Activated CD8-positive, alpha-beta memory T cell treated with anti-CD3 and anti-CD28 coated beads for 48 hours (primary cell): Measurements from ENCODE around the gene LYPLAL1.
"Not testable (repeated sequence)": the region's sequence is repeated elsewhere in the genome, so short reads cannot be mapped to it uniquely, and the experiment has no call there.

Experiments
- DNase-seq, 3 experiments: peaks; one replicate each; pipeline ENCODE4 v3.0.0-alpha.2; 2020; ENCODE audit warnings: low read depth in 2 of 3, low spot score in 2 of 3

The LYPLAL1 gene

GRCh38 chr1:219161371-219161770 is 12.3 kb upstream of the LYPLAL1 start:
- DNase-seq: no peak

GRCh38 chr1:219163401-219163954 is 10.2 kb upstream of the LYPLAL1 start:
- DNase-seq: no peak

- no peak for DNase-seq
Measured at GRCh38 chr1:219171192-219171935, 2.3 kb upstream of the LYPLAL1 start.

- no peak for DNase-seq
Measured at GRCh38 chr1:219172821-219173220, 857 bp upstream of the LYPLAL1 start.

- DNase-seq: no peak
Measured at GRCh38 chr1:219173434-219173757, 282 bp upstream of the LYPLAL1 start.

- no peak for DNase-seq
Measured at GRCh38 chr1:219174460-219175211, 958 bp downstream of the LYPLAL1 start.

- DNase-seq: no peak
Measured at GRCh38 chr1:219175212-219175564, 1.5 kb downstream of the LYPLAL1 start.

- DNase-seq: no peak
Measured at GRCh38 chr1:219176168-219176567, 2.5 kb downstream of the LYPLAL1 start.

GRCh38 chr1:219177363-219177762 is 3.7 kb downstream of the LYPLAL1 start:
- DNase-seq: no peak

- DNase-seq: no peak
Measured at GRCh38 chr1:219177940-219178339, 4.3 kb downstream of the LYPLAL1 start.

- DNase-seq: no peak
Measured at GRCh38 chr1:219179293-219179692, 5.6 kb downstream of the LYPLAL1 start.

GRCh38 chr1:219184337-219184736 is 10.7 kb downstream of the LYPLAL1 start:
- no peak for DNase-seq

GRCh38 chr1:219185486-219186117 is 11.9 kb downstream of the LYPLAL1 start:
- no peak for DNase-seq

- no peak for DNase-seq
Measured at GRCh38 chr1:219188331-219188803, 14.7 kb downstream of the LYPLAL1 start.

- no peak for DNase-seq
Measured at GRCh38 chr1:219189021-219189824, 15.5 kb downstream of the LYPLAL1 start.

GRCh38 chr1:219189952-219190351 is 16.3 kb downstream of the LYPLAL1 start:
- DNase-seq: no peak

- DNase-seq: no peak
Measured at GRCh38 chr1:219190605-219191004, 16.9 kb downstream of the LYPLAL1 start.

- not testable (repeated sequence) for DNase-seq
Measured at GRCh38 chr1:219195833-219196232, 22.2 kb downstream of the LYPLAL1 start.

GRCh38 chr1:219201656-219202055 is 28.0 kb downstream of the LYPLAL1 start:
- DNase-seq: no peak

GRCh38 chr1:219202567-219202966 is 28.9 kb downstream of the LYPLAL1 start:
- no peak for DNase-seq

GRCh38 chr1:219206350-219206749 is 32.7 kb downstream of the LYPLAL1 start:
- DNase-seq: no peak
